ENCODE results near the gene BACH2.

DNA sequence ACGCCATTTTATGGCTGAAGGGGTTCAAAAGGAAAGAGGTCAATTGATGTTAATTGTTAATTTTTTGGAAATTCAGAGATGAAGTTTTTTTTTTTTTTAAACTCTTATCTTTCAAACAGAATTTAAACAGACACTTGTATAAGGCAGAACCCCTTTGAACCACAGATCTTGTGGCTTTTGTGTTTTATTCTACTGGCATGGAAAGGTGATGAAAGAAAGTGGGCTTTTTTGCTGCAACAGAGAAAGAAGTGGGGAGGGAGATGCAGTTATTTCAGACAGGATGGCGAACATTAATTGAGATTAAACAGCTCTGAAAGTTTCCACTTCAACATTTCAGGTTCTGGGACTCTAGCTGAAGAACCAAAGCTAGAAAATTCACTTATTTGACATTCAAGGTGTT, 201.5 kb downstream of the BACH2 start:
- TF ChIP-seq SIN3A (IDR thresholded peaks at IDR 0.05; ENCODE audit: borderline replicate concordance, insufficient read depth, low read length) (no peak), TAF1 (IDR thresholded peaks at IDR 0.05; ENCODE audit: borderline replicate concordance, insufficient read depth, low read length) (no peak), POLR2AphosphoS5 (IDR thresholded peaks at IDR 0.05; ENCODE audit: low read depth, low read length) (no peak)
- TF ChIP-seq, protein P1, sequence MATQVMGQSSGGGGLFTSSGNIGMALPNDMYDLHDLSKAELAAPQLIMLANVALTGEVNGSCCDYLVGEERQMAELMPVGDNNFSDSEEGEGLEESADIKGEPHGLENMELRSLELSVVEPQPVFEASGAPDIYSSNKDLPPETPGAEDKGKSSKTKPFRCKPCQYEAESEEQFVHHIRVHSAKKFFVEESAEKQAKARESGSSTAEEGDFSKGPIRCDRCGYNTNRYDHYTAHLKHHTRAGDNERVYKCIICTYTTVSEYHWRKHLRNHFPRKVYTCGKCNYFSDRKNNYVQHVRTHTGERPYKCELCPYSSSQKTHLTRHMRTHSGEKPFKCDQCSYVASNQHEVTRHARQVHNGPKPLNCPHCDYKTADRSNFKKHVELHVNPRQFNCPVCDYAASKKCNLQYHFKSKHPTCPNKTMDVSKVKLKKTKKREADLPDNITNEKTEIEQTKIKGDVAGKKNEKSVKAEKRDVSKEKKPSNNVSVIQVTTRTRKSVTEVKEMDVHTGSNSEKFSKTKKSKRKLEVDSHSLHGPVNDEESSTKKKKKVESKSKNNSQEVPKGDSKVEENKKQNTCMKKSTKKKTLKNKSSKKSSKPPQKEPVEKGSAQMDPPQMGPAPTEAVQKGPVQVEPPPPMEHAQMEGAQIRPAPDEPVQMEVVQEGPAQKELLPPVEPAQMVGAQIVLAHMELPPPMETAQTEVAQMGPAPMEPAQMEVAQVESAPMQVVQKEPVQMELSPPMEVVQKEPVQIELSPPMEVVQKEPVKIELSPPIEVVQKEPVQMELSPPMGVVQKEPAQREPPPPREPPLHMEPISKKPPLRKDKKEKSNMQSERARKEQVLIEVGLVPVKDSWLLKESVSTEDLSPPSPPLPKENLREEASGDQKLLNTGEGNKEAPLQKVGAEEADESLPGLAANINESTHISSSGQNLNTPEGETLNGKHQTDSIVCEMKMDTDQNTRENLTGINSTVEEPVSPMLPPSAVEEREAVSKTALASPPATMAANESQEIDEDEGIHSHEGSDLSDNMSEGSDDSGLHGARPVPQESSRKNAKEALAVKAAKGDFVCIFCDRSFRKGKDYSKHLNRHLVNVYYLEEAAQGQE (IDR thresholded peaks at IDR 0.05; ENCODE audit: insufficient read depth in 1 of 2, low read depth in 2 of 2, low read length in 2 of 2) = no peak

Measured in PFSK-1 (cell line).